DLD1 (cell line): ENCODE measurements around the gene IMPDH2.

Source experiments
- in situ Hi-C: cut with HindIII; loops from 2 replicates; pipeline ENCODE4 v1.10.0; 2017; ENCODE audit warnings: low sequenced_read_pairs

The IMPDH2 gene

GRCh38 chr3:48984663-48985062 is 44.5 kb downstream of the IMPDH2 start:
- in situ Hi-C loops: no loop called here

- in situ Hi-C loops: no loop called here
Observed at GRCh38 chr3:48983096-48983495, 46.1 kb downstream of the IMPDH2 start.

DNA sequence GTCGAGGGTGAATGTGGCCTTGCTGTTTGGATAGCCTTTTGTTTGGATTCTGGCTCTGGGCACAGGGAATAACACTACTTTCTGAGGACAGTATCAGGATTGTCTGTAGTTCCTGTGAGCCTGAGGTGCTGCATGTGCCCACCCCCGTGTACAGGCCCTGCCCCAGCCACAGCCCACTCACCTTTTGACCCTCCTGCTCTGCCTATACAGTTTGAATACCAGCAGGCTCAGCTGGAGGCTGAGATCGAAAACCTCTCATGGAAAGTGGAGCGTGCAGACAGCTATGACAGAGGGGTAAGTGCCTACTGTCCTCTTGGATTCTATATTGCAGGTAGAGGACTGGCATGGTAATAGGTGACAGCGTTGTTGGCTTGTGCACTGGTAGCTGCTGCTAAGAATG is 46.5 kb downstream of the IMPDH2 start:
- in situ Hi-C loops: no loop called here

GRCh38 chr3:48982016-48982415 is 47.2 kb downstream of the IMPDH2 start:
- in situ Hi-C loops: no loop called here

- in situ Hi-C loops: no loop called here
Observed at GRCh38 chr3:48980295-48980694, 48.9 kb downstream of the IMPDH2 start.

DNA sequence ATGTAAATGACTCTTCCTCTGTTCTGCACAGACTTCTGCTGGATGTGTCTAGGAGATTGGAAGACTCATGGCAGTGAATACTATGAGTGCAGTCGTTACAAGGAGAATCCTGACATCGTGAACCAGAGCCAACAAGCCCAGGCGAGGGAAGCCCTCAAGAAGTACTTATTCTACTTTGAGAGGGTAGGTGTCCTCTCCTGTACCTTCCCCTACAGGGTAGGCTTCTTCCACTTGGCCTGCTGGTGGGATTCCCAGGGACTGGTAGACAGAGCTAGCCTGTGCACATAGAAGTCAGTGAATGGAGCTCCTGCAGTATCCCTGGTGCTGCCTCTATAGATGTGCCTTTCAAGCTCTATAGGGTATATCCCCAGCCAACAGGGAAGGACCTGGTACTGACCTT is 49.7 kb downstream of the IMPDH2 start:
- in situ Hi-C loops: no loop called here
